MG63 (cell line): ENCODE measurements around the gene PALLD. TPM values are rescaled to one million over a fixed set of nuclear protein-coding genes. Genes with fewer than 3 reads are reported as not detected.

ENCODE experiments used
- DNase-seq: peaks from one replicate; pipeline ENCODE4 v3.0.0-alpha.2; 2020
- H3K27me3 ChIP-seq: fragments of 250-450 bp; sonication (Bioruptor Pico); 2 replicates; pipeline ENCODE4 v1.5.1; 2020; ENCODE audit warnings: mild to moderate bottlenecking, moderate library complexity
- H3K36me3 ChIP-seq: fragments of 250-450 bp; sonication (Bioruptor Pico); 2 replicates; pipeline ENCODE4 v1.5.1; 2020; ENCODE audit warnings: mild to moderate bottlenecking, moderate library complexity
- H3K4me3 ChIP-seq: fragments of 250-450 bp; sonication (Bioruptor Pico); 2 replicates; pipeline ENCODE4 v1.5.1; 2020; ENCODE audit warnings: mild to moderate bottlenecking, moderate library complexity
- H3K9me3 ChIP-seq: fragments of 250-450 bp; sonication (Bioruptor Pico); 2 replicates; pipeline ENCODE4 v1.5.1; 2020; ENCODE audit warnings: mild to moderate bottlenecking, moderate library complexity
- total RNA-seq: library from RNA; depleted of rRNA; stranded (reverse); fragments of >200 nt; shearing (Covaris generic); gene quantifications from 2 replicates; pipeline ENCODE4 v1.2.3, GENCODE V29; 2014; ENCODE audit warnings: low replicate concordance

PALLD gene
- total RNA-seq, 1 experiment from 2014 or later = 40.2 TPM

DNA sequence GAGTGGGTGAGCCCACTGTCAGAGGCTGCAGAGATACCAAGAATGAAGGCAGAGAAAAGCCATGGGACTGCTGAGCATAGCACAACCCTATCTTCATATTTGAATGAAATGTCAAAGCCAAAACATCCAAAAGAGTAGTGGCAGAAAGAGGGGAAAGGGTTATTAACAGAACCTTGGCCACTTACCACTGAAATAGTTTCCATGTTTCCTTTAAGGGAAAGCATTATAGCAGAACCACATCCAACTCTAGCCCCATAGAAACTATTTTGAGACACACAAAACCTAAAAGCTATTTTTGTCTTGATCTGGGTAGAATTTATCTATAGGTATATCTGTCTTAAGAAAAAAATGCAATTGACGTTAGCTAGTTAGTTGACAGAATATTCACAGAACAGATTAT is 373.2 kb downstream of the PALLD start:
- no peaks in the 10 kb centered on the region for H3K9me3 ChIP-seq
- H3K27me3 ChIP-seq = no peaks in the 10 kb centered on the region
- peaks cover 59% of the 10 kb centered on the region for H3K36me3 ChIP-seq
- H3K4me3 ChIP-seq = no peak overlapping the region
- no peak for DNase-seq

GRCh38 chr4:168871632-168872031 is 374.8 kb downstream of the PALLD start:
- peaks cover 64% of the 10 kb centered on the region for H3K36me3 ChIP-seq
- no peaks in the 10 kb centered on the region for H3K9me3 ChIP-seq
- DNase-seq = no peak
- H3K27me3 ChIP-seq = no peaks in the 10 kb centered on the region
- H3K4me3 ChIP-seq = no peak overlapping the region

GRCh38 chr4:168874083-168874482 is 377.2 kb downstream of the PALLD start:
- Histone ChIP-seq H3K9me3 (no peaks in the 10 kb centered on the region), H3K27me3 (no peaks in the 10 kb centered on the region), H3K4me3 (no peak overlapping the region), H3K36me3 (peaks cover 53% of the 10 kb centered on the region)
- DNase-seq = no peak

- Histone ChIP-seq H3K27me3 (no peaks in the 10 kb centered on the region), H3K36me3 (peaks cover 67% of the 10 kb centered on the region), H3K4me3 (no peak overlapping the region), H3K9me3 (no peaks in the 10 kb centered on the region)
- no peak for DNase-seq
Observed at GRCh38 chr4:168876106-168876505, 379.3 kb downstream of the PALLD start.

DNA sequence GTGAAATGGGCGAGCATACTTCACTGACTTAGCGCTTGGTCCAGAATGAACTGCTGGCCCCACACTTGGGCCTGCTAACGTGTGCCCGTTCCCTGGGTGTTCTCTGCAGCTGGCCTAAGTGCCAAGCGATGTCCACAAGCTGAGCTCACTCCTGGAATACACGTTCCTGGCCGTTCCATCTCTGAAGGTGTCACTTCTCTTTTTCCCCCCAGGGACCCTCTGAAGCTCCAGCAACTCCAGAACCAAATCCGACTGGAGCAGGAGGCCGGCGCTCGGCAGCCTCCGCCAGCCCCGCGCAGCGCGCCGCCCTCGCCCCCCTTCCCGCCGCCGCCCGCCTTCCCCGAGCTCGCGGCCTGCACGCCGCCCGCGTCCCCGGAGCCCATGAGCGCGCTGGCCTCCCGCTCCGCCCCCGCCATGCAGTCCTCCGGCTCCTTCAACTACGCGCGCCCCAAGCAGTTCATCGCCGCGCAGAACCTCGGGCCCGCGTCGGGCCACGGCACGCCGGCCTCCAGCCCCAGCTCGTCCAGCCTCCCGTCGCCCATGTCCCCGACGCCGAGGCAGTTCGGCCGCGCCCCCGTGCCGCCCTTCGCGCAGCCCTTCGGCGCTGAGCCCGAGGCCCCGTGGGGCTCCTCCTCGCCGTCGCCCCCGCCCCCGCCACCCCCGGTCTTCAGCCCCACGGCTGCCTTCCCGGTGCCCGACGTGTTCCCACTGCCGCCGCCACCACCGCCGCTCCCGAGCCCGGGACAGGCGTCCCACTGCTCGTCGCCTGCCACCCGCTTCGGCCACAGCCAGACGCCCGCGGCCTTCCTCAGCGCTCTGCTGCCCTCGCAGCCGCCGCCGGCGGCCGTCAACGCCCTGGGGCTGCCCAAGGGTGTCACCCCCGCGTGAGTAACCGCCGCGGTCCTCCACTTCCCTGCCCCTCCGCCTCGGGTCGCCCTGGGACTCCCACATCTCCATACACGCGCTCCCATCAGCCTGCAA is 380.9 kb downstream of the PALLD start:
- Histone ChIP-seq H3K27me3 (no peaks in the 10 kb centered on the region), H3K9me3 (no peaks in the 10 kb centered on the region), H3K4me3 (no peak overlapping the region), H3K36me3 (peaks cover 70% of the 10 kb centered on the region)
- no peak for DNase-seq

DNA sequence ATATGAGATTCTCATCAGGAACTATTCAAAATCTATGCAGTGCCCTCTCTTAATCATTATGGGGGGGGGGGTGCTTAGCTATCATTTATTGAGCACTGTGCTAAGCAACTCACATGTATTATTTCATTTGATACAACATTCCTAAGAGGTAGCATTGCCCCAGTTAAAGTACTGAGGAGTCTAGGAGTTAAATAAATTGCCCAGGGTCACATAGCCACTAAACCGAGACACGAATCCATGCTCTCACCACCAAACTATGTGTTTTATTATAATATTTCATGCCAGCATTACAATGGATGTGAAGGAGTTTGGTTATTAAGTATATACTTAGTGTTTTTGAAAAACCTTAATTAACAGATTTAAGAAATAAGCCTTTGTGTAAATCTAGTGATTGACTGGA is 381.8 kb downstream of the PALLD start:
- Histone ChIP-seq H3K9me3 (no peaks in the 10 kb centered on the region), H3K27me3 (no peaks in the 10 kb centered on the region), H3K36me3 (peaks cover 65% of the 10 kb centered on the region), H3K4me3 (no peak overlapping the region)
- no peak for DNase-seq

GRCh38 chr4:168879188-168879587 is 382.3 kb downstream of the PALLD start:
- Histone ChIP-seq H3K27me3 (no peaks in the 10 kb centered on the region), H3K4me3 (no peak overlapping the region), H3K9me3 (no peaks in the 10 kb centered on the region), H3K36me3 (peaks cover 63% of the 10 kb centered on the region)
- no peak for DNase-seq

- H3K36me3 ChIP-seq = peaks cover 73% of the 10 kb centered on the region
- no peaks in the 10 kb centered on the region for H3K27me3 ChIP-seq
- H3K4me3 ChIP-seq = no peak overlapping the region
- H3K9me3 ChIP-seq = no peaks in the 10 kb centered on the region
- no peak for DNase-seq
Observed at GRCh38 chr4:168880072-168880675, 383.3 kb downstream of the PALLD start.

- Histone ChIP-seq H3K27me3 (no peaks in the 10 kb centered on the region), H3K36me3 (peaks cover 72% of the 10 kb centered on the region), H3K9me3 (no peaks in the 10 kb centered on the region), H3K4me3 (no peak overlapping the region)
- no peak for DNase-seq
Observed at GRCh38 chr4:168880811-168881595, 384.2 kb downstream of the PALLD start.

DNA sequence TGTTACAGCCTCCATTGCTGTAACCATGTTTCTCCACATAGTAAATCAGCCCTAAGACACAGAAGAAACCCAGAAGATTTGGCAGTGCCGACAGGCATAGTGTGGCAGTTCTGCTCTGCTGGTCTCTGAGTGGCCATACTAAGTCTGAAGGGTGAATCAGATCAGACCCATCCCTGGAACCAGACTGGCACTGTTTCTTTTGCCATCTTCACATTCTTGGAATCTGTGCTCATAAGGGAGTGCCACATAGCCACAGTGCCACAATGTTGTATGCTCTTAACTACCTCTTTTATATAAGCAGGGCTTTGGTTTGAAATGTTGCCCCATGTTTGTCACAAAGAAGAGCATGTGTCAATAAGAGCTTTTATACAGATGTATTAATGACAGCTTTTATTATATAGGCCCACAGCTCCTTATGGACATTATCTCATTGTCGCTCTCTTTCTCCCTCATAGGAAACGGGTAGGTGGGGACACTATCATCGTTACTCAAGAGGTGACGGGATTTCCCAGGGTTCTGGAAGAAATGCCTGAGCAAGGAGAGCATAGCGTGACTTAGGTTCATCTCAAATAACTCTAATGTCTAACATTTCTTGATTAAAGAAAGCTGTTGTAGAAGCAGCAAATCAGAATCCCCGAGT is 385.0 kb downstream of the PALLD start:
- Histone ChIP-seq H3K27me3 (no peaks in the 10 kb centered on the region), H3K9me3 (no peaks in the 10 kb centered on the region), H3K36me3 (peaks cover 77% of the 10 kb centered on the region), H3K4me3 (no peak overlapping the region)
- DNase-seq = peak; percentile 13

- Histone ChIP-seq H3K27me3 (no peaks in the 10 kb centered on the region), H3K4me3 (no peak overlapping the region), H3K9me3 (no peaks in the 10 kb centered on the region), H3K36me3 (peaks cover 82% of the 10 kb centered on the region)
- peak; percentile 48 for DNase-seq
Observed at GRCh38 chr4:168882650-168883233, 385.9 kb downstream of the PALLD start.

- Histone ChIP-seq H3K36me3 (peaks cover 86% of the 10 kb centered on the region), H3K4me3 (no peak overlapping the region), H3K9me3 (no peaks in the 10 kb centered on the region), H3K27me3 (no peaks in the 10 kb centered on the region)
- DNase-seq = no peak
Observed at GRCh38 chr4:168883513-168883912, 386.7 kb downstream of the PALLD start.

- Histone ChIP-seq H3K4me3 (no peak overlapping the region), H3K9me3 (no peaks in the 10 kb centered on the region), H3K27me3 (no peaks in the 10 kb centered on the region), H3K36me3 (peaks cover 81% of the 10 kb centered on the region)
- DNase-seq = no peak
Observed at GRCh38 chr4:168884251-168885124, 387.6 kb downstream of the PALLD start.

DNA sequence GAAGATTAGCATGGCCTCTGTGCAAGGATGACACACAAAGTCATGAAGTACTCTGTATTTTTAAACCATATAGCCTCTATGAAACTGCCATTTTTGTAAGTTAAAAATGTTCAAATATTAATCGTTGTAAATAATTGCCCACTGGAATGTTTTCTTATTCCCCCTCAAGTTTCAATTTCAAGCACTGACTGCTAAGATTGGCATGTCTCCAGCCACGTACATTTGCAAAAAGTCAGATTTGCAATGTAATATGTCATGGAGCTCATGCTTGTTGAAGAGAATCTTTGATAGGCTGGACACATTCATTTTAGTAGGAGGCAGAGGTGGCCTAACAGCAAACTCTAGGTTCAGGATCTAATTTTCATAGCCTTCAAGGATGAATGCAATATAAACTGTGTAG is 388.5 kb downstream of the PALLD start:
- H3K27me3 ChIP-seq = no peaks in the 10 kb centered on the region
- peaks cover 80% of the 10 kb centered on the region for H3K36me3 ChIP-seq
- no peak overlapping the region for H3K4me3 ChIP-seq
- no peaks in the 10 kb centered on the region for H3K9me3 ChIP-seq
- no peak for DNase-seq

DNA sequence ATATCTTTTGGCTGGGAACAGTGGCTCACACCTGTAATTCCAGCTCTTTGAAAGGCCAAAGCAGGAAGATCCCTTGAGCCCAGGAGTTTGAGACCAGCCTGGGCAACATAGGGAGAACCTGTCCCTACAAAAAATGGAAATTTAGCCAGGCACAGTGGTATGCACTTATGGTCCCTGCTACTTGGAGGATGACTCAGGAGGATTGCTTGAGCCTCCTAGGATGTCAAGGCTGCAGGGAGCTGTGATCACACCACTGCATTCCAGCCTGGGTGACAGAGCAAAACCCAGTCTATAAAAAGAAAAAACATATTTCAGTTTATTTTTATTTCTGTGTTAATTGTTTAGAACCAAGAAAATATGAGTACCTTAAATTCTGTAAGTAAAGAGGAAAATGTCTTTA is 389.5 kb downstream of the PALLD start:
- DNase-seq = peak; percentile 53
- no peaks in the 10 kb centered on the region for H3K27me3 ChIP-seq
- H3K4me3 ChIP-seq = no peak overlapping the region
- no peaks in the 10 kb centered on the region for H3K9me3 ChIP-seq
- H3K36me3 ChIP-seq = peaks cover 80% of the 10 kb centered on the region
